ENCODE data around the gene RBBP4. TPM values are rescaled to one million over a fixed set of nuclear protein-coding genes. Genes with fewer than 3 reads are reported as not detected.
"Not testable (repeated sequence)": the region's sequence is repeated elsewhere in the genome, so short reads cannot be mapped to it uniquely, and the experiment has no call there.

RBBP4 gene
- total RNA-seq, 4 donors from 2014 or later: 97.8 to 104 (median 102) TPM

DNA sequence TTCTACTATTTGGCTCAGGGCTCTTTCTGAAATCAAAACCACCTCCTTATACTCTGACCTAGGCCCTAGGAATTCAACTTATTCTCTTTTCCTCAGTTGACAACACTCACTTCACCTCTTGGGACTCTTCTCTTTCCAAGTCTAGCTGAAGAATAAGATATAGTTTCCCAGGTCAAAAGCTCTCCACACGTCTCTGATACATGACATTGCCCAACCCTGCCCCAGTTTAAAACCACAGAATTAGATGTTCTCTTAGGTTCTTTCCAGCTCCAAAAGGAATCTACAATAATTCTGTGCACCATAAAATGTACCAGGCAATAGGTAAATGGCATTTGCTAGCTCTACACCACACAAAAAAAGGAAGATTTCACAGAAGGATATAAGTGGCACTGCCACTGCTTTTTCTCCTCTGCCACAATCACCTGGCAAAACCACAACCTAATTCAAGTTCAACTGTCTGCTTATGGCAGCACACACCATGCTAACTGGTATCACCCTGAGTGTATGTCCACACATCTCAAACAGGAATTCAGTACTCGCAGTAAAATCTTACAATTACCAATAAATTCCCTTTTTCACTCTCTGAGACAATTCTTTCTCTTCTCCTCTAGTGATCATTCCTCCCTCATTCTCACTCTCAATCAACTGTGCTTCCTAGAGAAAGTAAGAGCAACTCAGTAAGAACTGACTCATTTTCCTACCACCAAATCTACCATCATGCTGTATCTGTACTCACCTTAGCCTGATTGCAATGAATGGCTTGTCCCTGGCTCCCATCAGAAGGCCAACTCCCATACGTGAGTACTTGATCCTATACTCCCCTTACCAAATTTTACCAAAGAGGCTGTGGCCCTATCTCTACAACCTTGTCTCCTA is 28.0 kb upstream of the RBBP4 start:
- TF ChIP-seq, protein P1, sequence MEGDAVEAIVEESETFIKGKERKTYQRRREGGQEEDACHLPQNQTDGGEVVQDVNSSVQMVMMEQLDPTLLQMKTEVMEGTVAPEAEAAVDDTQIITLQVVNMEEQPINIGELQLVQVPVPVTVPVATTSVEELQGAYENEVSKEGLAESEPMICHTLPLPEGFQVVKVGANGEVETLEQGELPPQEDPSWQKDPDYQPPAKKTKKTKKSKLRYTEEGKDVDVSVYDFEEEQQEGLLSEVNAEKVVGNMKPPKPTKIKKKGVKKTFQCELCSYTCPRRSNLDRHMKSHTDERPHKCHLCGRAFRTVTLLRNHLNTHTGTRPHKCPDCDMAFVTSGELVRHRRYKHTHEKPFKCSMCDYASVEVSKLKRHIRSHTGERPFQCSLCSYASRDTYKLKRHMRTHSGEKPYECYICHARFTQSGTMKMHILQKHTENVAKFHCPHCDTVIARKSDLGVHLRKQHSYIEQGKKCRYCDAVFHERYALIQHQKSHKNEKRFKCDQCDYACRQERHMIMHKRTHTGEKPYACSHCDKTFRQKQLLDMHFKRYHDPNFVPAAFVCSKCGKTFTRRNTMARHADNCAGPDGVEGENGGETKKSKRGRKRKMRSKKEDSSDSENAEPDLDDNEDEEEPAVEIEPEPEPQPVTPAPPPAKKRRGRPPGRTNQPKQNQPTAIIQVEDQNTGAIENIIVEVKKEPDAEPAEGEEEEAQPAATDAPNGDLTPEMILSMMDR (IDR thresholded peaks at IDR 0.05): no peak
- no peak for TF ChIP-seq POLR2A (IDR thresholded peaks at IDR 0.05)
- H3K4me3 ChIP-seq (ENCODE audit: low read depth, poor library complexity, severe bottlenecking): no peak overlapping the region
- intact Hi-C loops (cut with DNase I; ENCODE audit: low total_unique reads): no loop called here
- WGBS, 2 donors: 70 to 74% methylated on average over 3 of the region's 3 CpGs
- DNase-seq (ENCODE audit: low spot score in 2 of 2): no peak

DNA sequence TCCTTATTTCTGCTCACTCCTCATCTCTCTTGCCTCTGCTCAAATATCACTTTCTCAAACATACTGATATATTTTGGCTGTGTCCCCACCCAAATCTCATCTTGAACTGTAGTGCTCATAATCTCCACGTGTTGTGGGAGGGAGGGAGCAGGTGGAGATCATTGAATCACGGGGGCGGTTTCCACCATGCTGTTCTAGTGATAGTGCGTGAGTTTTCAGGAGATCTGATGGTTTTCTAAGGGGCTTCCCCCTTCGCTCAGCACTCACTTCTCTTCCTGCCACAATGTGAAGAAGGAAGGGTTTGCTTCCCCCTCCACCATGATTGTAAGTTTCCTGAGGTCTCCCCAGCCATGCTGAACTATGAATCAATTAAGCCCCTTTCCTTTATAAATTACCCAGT is 27.2 kb upstream of the RBBP4 start:
- 76 to 84% methylated on average over 5 of the region's 5 CpGs for WGBS, 2 donors
- TF ChIP-seq, protein P1 (IDR thresholded peaks at IDR 0.05): no peak
- no peak for TF ChIP-seq POLR2A (IDR thresholded peaks at IDR 0.05)

DNA sequence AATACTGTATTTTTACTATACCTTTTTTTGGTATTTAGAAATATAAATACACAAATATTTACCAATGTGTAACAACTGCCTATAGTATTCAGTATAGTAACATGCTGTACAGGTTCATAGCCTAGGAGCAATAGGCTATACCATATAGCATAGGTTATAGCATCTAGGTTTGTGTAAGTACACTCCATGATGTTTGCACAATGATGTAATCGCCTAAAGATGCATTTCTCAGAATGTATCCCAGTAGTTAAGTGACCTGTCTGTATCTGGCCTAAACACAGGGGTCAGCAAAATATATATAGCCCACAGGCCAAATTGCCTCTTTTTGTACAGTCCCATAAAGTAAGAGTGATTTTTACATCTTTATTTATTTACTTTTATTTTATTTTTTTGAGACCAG is 24.8 kb upstream of the RBBP4 start:
- H3K4me3 ChIP-seq (ENCODE audit: low read depth, poor library complexity, severe bottlenecking): no peak overlapping the region
- 96% methylated on average over 1 of the region's 1 CpG for WGBS, 2 donors
- no peak for DNase-seq (ENCODE audit: low spot score in 2 of 2)
- intact Hi-C loops (cut with DNase I; ENCODE audit: low total_unique reads): no loop called here
- no peak for TF ChIP-seq POLR2A (IDR thresholded peaks at IDR 0.05)
- TF ChIP-seq, protein P1 (IDR thresholded peaks at IDR 0.05): no peak

More for the DNA sequence above, 27.2 kb upstream of the RBBP4 start:
- intact Hi-C loops (cut with DNase I; ENCODE audit: low total_unique reads): no loop called here
- H3K4me3 ChIP-seq (ENCODE audit: low read depth, poor library complexity, severe bottlenecking): no peak overlapping the region
- no peak for DNase-seq (ENCODE audit: low spot score in 2 of 2)

DNA sequence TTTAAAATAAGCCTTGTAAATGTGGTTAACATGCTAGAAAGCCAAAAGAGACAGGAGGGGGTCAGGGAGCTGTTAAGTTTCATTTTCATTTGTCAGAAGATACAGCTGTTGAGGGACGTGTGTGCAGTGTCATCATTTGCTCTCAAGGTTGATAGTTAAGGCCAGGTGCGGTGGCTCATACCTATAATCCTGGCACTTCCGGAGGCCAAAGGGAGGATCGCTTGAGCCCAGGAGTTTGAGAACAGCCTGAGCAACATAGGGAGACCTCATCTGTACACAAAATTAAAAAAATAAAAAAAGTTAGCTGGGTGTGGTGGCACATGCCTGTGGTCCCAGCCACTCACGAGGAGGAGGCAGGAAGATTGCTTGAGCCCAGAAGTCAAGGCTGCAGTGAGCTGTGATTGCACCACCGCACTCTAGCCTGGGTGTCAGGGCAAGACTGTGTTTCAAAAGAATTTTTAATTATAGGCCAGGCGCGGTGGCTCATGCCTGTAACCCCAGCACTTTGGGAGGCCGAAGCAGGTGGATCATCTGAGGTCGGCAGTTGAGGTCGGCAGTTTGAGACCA is 23.3 kb upstream of the RBBP4 start:
- 77 to 83% methylated on average over 11 of the region's 11 CpGs for WGBS, 2 donors
- DNase-seq (ENCODE audit: low spot score in 2 of 2): peak in 1 of 2 donors; percentile 37

DNA sequence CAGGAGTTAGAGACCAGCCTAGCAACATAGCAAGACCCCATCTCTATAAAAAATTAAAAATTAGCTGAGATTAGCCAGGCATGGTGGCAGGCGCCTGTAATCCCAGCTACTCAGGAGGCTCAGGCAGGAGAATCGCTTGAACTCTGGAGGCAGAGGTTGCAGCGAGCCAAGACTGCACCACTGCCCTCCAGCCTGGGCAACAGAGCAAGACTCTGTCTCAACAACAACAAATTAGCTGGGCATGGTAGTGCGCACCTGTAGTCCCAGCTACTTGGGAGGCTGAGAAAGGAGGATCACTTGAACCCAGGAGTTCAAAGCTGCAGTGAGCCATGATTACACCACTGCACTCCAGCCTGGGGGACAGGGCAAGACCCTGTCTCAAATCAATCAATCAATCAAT is 20.8 kb upstream of the RBBP4 start:
- H3K4me3 ChIP-seq (ENCODE audit: low read depth, poor library complexity, severe bottlenecking); intact Hi-C loops (cut with DNase I; ENCODE audit: low total_unique reads): not testable (repeated sequence)
- 90 to 95% methylated on average over 4 of the region's 4 CpGs for WGBS, 2 donors
- DNase-seq (ENCODE audit: low spot score in 2 of 2): peak in 1 of 2 donors; percentile 39

More for the DNA sequence above, 23.3 kb upstream of the RBBP4 start:
- no peak overlapping the region for H3K4me3 ChIP-seq (ENCODE audit: low read depth, poor library complexity, severe bottlenecking)
- intact Hi-C loops (cut with DNase I; ENCODE audit: low total_unique reads): no loop called here
- no peak for TF ChIP-seq POLR2A (IDR thresholded peaks at IDR 0.05)
- TF ChIP-seq, protein P1 (IDR thresholded peaks at IDR 0.05): no peak

DNA sequence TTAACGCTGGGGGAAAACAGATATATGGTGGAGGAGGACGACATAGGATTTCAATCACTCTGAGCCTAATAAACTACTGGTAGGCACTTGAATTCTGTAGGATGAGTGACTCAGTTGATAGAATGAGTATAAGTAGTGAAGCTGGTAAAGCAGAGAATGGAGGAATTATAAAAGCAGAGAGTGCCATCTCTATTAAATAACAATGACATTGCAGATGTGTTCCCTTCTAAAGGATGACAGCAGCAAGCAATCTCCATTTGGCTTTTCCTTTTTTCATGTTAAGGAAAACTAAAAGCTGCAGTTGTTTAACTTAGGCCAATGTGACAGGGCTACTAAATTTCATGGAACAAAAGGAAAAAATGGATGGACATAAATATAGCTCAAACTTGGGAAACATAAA is 18.2 kb upstream of the RBBP4 start:
- H3K4me3 ChIP-seq (ENCODE audit: low read depth, poor library complexity, severe bottlenecking): no peak overlapping the region
- intact Hi-C loops (cut with DNase I; ENCODE audit: low total_unique reads): no loop called here
- TF ChIP-seq POLR2A (IDR thresholded peaks at IDR 0.05): no peak
- TF ChIP-seq, protein P1 (IDR thresholded peaks at IDR 0.05): no peak
- DNase-seq (ENCODE audit: low spot score in 2 of 2): no peak
- WGBS, 2 donors: 77 to 90% methylated on average over 2 of the region's 2 CpGs
